HEK293T (cell line): ENCODE data around the gene ITFG2.

Source experiments
- ARNT ChIP-seq: fragments of 450-650 bp; IDR thresholded peaks from 2 replicates; pipeline ENCODE4 v1.6.1; 2017; ENCODE audit warnings: mild to moderate bottlenecking
- BHLHE40 ChIP-seq: fragments of 450-650 bp; IDR thresholded peaks from 2 replicates; pipeline ENCODE4 v1.6.1; 2016; ENCODE audit warnings: mild to moderate bottlenecking, moderate library complexity, borderline replicate concordance
- CTBP1 ChIP-seq: fragments of 450-650 bp; IDR thresholded peaks from 2 replicates; pipeline ENCODE4 v1.6.1; 2016; ENCODE audit warnings: borderline replicate concordance
- ELF4 ChIP-seq: fragments of 450-650 bp; IDR thresholded peaks from 2 replicates; pipeline ENCODE4 v1.6.1; 2017; ENCODE audit warnings: antibody characterized with exemption
- FOXA1 ChIP-seq: fragments of 450-650 bp; IDR thresholded peaks from 2 replicates; pipeline ENCODE4 v1.6.1; 2016; ENCODE audit warnings: mild to moderate bottlenecking
- FOXK2 ChIP-seq: fragments of 450-650 bp; IDR thresholded peaks from 2 replicates; pipeline ENCODE4 v1.6.1; 2016; ENCODE audit warnings: mild to moderate bottlenecking
- FOXM1 ChIP-seq: fragments of 450-650 bp; IDR thresholded peaks from 2 replicates; pipeline ENCODE4 v1.6.1; 2017; ENCODE audit warnings: mild to moderate bottlenecking, borderline replicate concordance
- NFRKB ChIP-seq: fragments of 450-650 bp; IDR thresholded peaks from 2 replicates; pipeline ENCODE4 v1.6.1; 2016; ENCODE audit warnings: mild to moderate bottlenecking, moderate library complexity
- PKNOX1 ChIP-seq: fragments of 450-650 bp; IDR thresholded peaks from 2 replicates; pipeline ENCODE4 v1.6.1; 2016
- SP1 ChIP-seq: fragments of 450-650 bp; IDR thresholded peaks from 2 replicates; pipeline ENCODE4 v1.6.1; 2017
- SUZ12 ChIP-seq: fragments of 450-650 bp; IDR thresholded peaks from 2 replicates; pipeline ENCODE4 v1.6.1; 2016; ENCODE audit warnings: mild to moderate bottlenecking
- TARDBP ChIP-seq: fragments of 450-650 bp; IDR thresholded peaks from 2 replicates; pipeline ENCODE4 v1.6.1; 2016
- ZNF384 ChIP-seq: fragments of 450-650 bp; IDR thresholded peaks from 2 replicates; pipeline ENCODE4 v1.6.1; 2016

DNA sequence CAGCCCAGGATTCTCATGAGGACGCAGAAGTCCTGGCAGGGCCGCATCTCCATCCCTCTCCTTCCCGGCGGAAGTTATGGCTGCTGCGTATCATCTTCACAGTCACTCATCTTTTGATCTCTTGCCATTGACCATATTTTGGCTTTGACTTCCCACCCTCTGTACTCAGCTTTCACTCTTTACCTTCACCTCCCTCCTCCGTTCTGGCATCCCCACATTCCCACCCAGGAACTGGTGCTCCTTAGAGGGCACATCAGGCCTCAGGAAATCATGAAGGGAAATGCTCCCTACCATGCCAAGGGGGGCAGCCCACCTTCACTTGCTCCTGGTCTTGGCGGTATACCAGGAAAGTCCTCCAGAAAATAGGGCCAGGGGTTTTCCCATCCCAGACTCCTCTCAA is 43.1 kb downstream of the ITFG2 start:
- TF ChIP-seq SUZ12 (no peak), TARDBP (no peak), ZNF384 (no peak), PKNOX1 (no peak), ELF4 (no peak), SP1 (no peak), FOXK2 (no peak), NFRKB (no peak), FOXM1 (no peak), ARNT (no peak), BHLHE40 (no peak), CTBP1 (no peak), FOXA1 (no peak)
